Esophagus muscularis mucosa (tissue), 4 donors: ENCODE results near the gene ADGRV1.

Experiments used
- CTCF ChIP-seq, 3 experiments: fragments of 200-600 bp in 2 of 3; fragments of 450-650 bp in 1 of 3; sonication (generic) in 2 of 3; IDR thresholded peaks; one replicate each; pipeline ENCODE4 v1.5.1; 2017 to 2019; ENCODE audit warnings: antibody characterized with exemption in 3 of 3, mild to moderate bottlenecking in 2 of 3, moderate library complexity in 1 of 3
- EP300 ChIP-seq: sonication (generic); formaldehyde crosslinking; IDR thresholded peaks from one replicate; pipeline ENCODE4 v1.6.1; 2017; ENCODE audit warnings: antibody characterized with exemption
- POLR2A ChIP-seq: fragments of 450-650 bp; IDR thresholded peaks from one replicate; pipeline ENCODE4 v1.6.1; 2017; ENCODE audit warnings: antibody characterized with exemption, moderate library complexity, mild to moderate bottlenecking, low read depth
- POLR2AphosphoS5 ChIP-seq, 2 donors: sonication (generic); formaldehyde crosslinking; IDR thresholded peaks; one replicate each; pipeline ENCODE4 v1.6.1; 2017; ENCODE audit warnings: antibody characterized with exemption in 2 of 2

DNA sequence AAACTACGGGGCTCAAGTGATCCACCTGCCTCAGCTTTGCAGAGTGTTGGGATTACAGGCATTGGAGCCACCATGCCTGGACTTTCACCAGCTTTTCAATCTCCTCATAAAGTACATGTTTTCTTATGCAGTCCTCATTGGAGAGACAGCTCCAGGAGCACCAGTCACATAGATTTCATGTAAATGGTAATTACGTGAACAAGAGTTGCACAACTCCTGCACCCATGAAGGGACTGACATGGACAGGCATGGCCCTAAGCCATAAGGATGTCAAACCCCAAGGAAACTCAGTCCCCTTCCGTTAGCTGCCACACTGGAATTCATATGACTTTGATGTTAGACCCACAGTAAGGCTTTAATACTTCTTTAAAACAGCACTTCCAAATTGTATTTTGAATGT is 7.6 kb upstream of the ADGRV1 start:
- TF ChIP-seq CTCF (IDR thresholded peaks at IDR 0.05) (no peak), POLR2A (no peak), EP300 (no peak), POLR2AphosphoS5 (IDR thresholded peaks at IDR 0.05) (no peak)
